HCT116 (cell line): ENCODE measurements around the gene P2RX6. TPM values are rescaled to one million over a fixed set of nuclear protein-coding genes. Genes with fewer than 3 reads are reported as not detected.

ENCODE experiments used
- ATAC-seq: fragments of 200-7000 bp; cut with Tn5 transposase; 2 replicates; pipeline ENCODE4 v1.9.1; 2020; ENCODE audit warnings: mild to moderate bottlenecking, moderate library complexity
- BruUV-seq: library from RNA; stranded (reverse); fragments of 400-500 nt; replicated peaks from 2 replicates; lab custom pipeline; 2021; lab: Mats Ljungman, UMichigan
- CTCF ChIA-PET: fragments of 300-600 bp; sonication (Branson Sonifier 250); formaldehyde crosslinking; loops from one replicate; lab custom pipeline; 2021; ENCODE audit warnings: antibody characterized with exemption; lab: Charles Lee
- POLR2A ChIA-PET: fragments of 300-600, 350-600 bp; sonication (Branson Sonifier 250); formaldehyde crosslinking; loops from one replicate; lab custom pipeline; 2021; ENCODE audit warnings: antibody characterized with exemption; lab: Charles Lee
- RAD21 ChIA-PET, 2 experiments: fragments of 300-600 bp; sonication (Branson Sonifier 250); formaldehyde crosslinking; loops; one replicate each; lab custom pipeline; 2023; ENCODE audit warnings: low total read pairs in 2 of 2; ENCODE audit not compliant: uncharacterized antibody in 2 of 2, unreplicated experiment in 2 of 2, low non-redundant PET in 1 of 2; lab: Charles Lee
- DNase-seq: peaks from one replicate; pipeline ENCODE4 v3.0.0-alpha.2; 2010; ENCODE audit warnings: low read depth, low spot score
- H2AFZ ChIP-seq: fragments of 200-600 bp; shearing (Covaris generic), sonication (generic); 2 replicates; pipeline ENCODE4 v1.6.1; 2017; ENCODE audit warnings: low read depth, mixed run types, mixed read lengths, antibody characterized with exemption, low read length; ENCODE audit not compliant: poor library complexity, severe bottlenecking
- H3K27ac ChIP-seq: 2 replicates; pipeline ENCODE4 v1.5.1; 2012; ENCODE audit warnings: low read depth, low read length
- H3K27me3 ChIP-seq: fragments of 200-600 bp; sonication (generic); 2 replicates; pipeline ENCODE4 v1.6.1; 2016; ENCODE audit warnings: mixed run types, low read length, mixed read lengths; ENCODE audit not compliant: insufficient read depth
- H3K36me3 ChIP-seq, 2 experiments: fragments of 200-500 bp in 1 of 2; fragments of 200-600 bp in 1 of 2; sonication (Bioruptor generic) in 1 of 2; sonication (generic) in 1 of 2; 2 replicates each; pipeline versions ENCODE4 v1.5.1 to v1.6.1; 2014 to 2016; ENCODE audit warnings: low read length in 2 of 2, inconsistent platforms in 1 of 2, mixed read lengths in 1 of 2, mixed run types in 1 of 2; ENCODE audit not compliant: insufficient read depth in 2 of 2, control insufficient read depth in 1 of 2
- H3K4me1 ChIP-seq, 2 experiments: fragments of 200-600 bp in 1 of 2; sonication (generic) in 1 of 2; 2 replicates each; pipeline versions ENCODE4 v1.5.1 to v1.6.1; 2012 to 2017; ENCODE audit warnings: low read length in 2 of 2, inconsistent platforms in 1 of 2, mild to moderate bottlenecking in 1 of 2, mixed read lengths in 1 of 2, mixed run types in 1 of 2, moderate library complexity in 1 of 2; ENCODE audit not compliant: insufficient read depth in 2 of 2, control insufficient read depth in 1 of 2
- H3K4me2 ChIP-seq: fragments of 200-600 bp; sonication (generic); 2 replicates; pipeline ENCODE4 v1.6.1; 2017; ENCODE audit warnings: mixed run types, low read length, mixed read lengths
- H3K4me3 ChIP-seq, 2 experiments: fragments of 200-600 bp in 1 of 2; sonication (generic) in 1 of 2; replicated peaks in 1 of 2; 2 replicates each; pipeline ENCODE4 v1.5.1; 2011 to 2016; ENCODE audit warnings: low read length in 2 of 2, control low read depth in 1 of 2, low read depth in 1 of 2, mild to moderate bottlenecking in 1 of 2, mixed read lengths in 1 of 2, mixed run types in 1 of 2
- H3K79me2 ChIP-seq: fragments of 200-600 bp; sonication (generic); 2 replicates; pipeline ENCODE4 v1.6.1; 2017; ENCODE audit warnings: mild to moderate bottlenecking, mixed run types, low read length, moderate library complexity, mixed read lengths; ENCODE audit not compliant: insufficient read depth
- H3K9ac ChIP-seq: fragments of 200-600 bp; sonication (generic); 2 replicates; pipeline ENCODE4 v1.6.1; 2016; ENCODE audit warnings: low read length, mixed read lengths
- H3K9me2 ChIP-seq: fragments of 200-600 bp; sonication (generic), shearing (Covaris generic); 2 replicates; pipeline ENCODE4 v1.6.1; 2017; ENCODE audit warnings: mixed run types, mild to moderate bottlenecking, moderate library complexity; ENCODE audit not compliant: insufficient read depth
- H3K9me3 ChIP-seq, 2 experiments: fragments of 200-500 bp in 1 of 2; fragments of 200-600 bp in 1 of 2; sonication (Bioruptor generic) in 1 of 2; sonication (generic) in 1 of 2; 2 replicates each; pipeline ENCODE4 v1.6.1; 2014 to 2017; ENCODE audit warnings: low read length in 2 of 2, mixed read lengths in 2 of 2, inconsistent platforms in 1 of 2, low read depth in 1 of 2, mild to moderate bottlenecking in 1 of 2, mixed run types in 1 of 2, moderate library complexity in 1 of 2; ENCODE audit not compliant: control insufficient read depth in 1 of 2, insufficient read depth in 1 of 2
- H4K20me1 ChIP-seq: fragments of 200-600 bp; sonication (generic), shearing (Covaris generic); 2 replicates; pipeline ENCODE4 v1.6.1; 2017; ENCODE audit warnings: mixed run types, mild to moderate bottlenecking, moderate library complexity; ENCODE audit not compliant: insufficient read depth
- CBX3 ChIP-seq: IDR thresholded peaks from 2 replicates; pipeline ENCODE4 v1.6.1; 2012; ENCODE audit warnings: low read depth
- CEBPB ChIP-seq: IDR thresholded peaks from 2 replicates; pipeline ENCODE4 v1.6.1; 2012; ENCODE audit warnings: low read depth
- EGR1 ChIP-seq: IDR thresholded peaks from 2 replicates; pipeline ENCODE4 v1.6.1; 2012; ENCODE audit warnings: low read depth
- ELF1 ChIP-seq: IDR thresholded peaks from 2 replicates; pipeline ENCODE4 v1.6.1; 2012; ENCODE audit warnings: low read depth, borderline replicate concordance
- EZH2 ChIP-seq: fragments of 200-600 bp; sonication (generic); IDR thresholded peaks from 2 replicates; pipeline ENCODE4 v1.6.1; 2017; ENCODE audit warnings: antibody characterized with exemption, mixed run types
- EZH2phosphoT487 ChIP-seq: fragments of 200-600 bp; IDR thresholded peaks from 2 replicates; pipeline ENCODE4 v1.6.1; 2018; ENCODE audit warnings: antibody characterized with exemption, borderline replicate concordance
- FOSL1 ChIP-seq: IDR thresholded peaks from 2 replicates; pipeline ENCODE4 v1.6.1; 2012; ENCODE audit warnings: low read depth
- POLR2A ChIP-seq: IDR thresholded peaks from 2 replicates; pipeline ENCODE4 v1.7.0; 2011; ENCODE audit warnings: borderline replicate concordance; ENCODE audit not compliant: insufficient read depth, insufficient read length; ENCODE audit errors: extremely low read depth
- POLR2AphosphoS5 ChIP-seq: IDR thresholded peaks from 2 replicates; pipeline ENCODE4 v1.6.1; 2011; ENCODE audit warnings: mild to moderate bottlenecking, low read depth, low read length, moderate library complexity
- SIN3A ChIP-seq: IDR thresholded peaks from 2 replicates; pipeline ENCODE4 v1.6.1; 2012; ENCODE audit warnings: low read depth
- SP1 ChIP-seq: IDR thresholded peaks from 2 replicates; pipeline ENCODE4 v1.6.1; 2012; ENCODE audit warnings: low read depth
- TCF7L2 ChIP-seq: IDR thresholded peaks from 2 replicates; pipeline ENCODE4 v1.7.0; 2011; ENCODE audit warnings: borderline replicate concordance, inconsistent platforms; ENCODE audit not compliant: insufficient read depth, insufficient read length; ENCODE audit errors: extremely low read depth
- ZFX ChIP-seq: fragments of 450-650 bp; IDR thresholded peaks from 2 replicates; pipeline ENCODE4 v1.6.1; 2017
- ZNF274 ChIP-seq: fragments of 200-500 bp; sonication (Bioruptor generic); IDR thresholded peaks from 2 replicates; pipeline ENCODE4 v1.6.1; 2014; ENCODE audit warnings: mild to moderate bottlenecking, low read depth, low read length, inconsistent platforms
- intact Hi-C: fragments of 100-400 bp; cut with micrococcal nuclease; formaldehyde crosslinking; loops from 2 replicates; pipeline ENCODE4 v1.10.0; 2022
- total RNA-seq: library from RNA; stranded (reverse); gene quantifications from one replicate; pipeline ENCODE4 v1.2.1, GENCODE V29; 2021; ENCODE audit not compliant: unreplicated experiment
- TF ChIP-seq, protein P1 (sequence below): IDR thresholded peaks from 2 replicates; pipeline ENCODE4 v1.6.1; 2012
- TF ChIP-seq, protein P2 (sequence below): IDR thresholded peaks from 2 replicates; pipeline ENCODE4 v1.6.1; 2012; ENCODE audit warnings: low read depth
- TF ChIP-seq, protein P3 (sequence below): IDR thresholded peaks from 2 replicates; pipeline ENCODE4 v1.6.1; 2011; ENCODE audit warnings: mild to moderate bottlenecking, low read length, moderate library complexity; ENCODE audit not compliant: insufficient replicate concordance; ENCODE audit errors: extremely low read depth
- TF ChIP-seq, protein P4 (sequence below), 3 experiments: fragments of 200-600 bp in 1 of 3; sonication (generic) in 1 of 3; IDR thresholded peaks in 2 of 3; conservative IDR thresholded peaks in 1 of 3; 2 replicates each; pipeline ENCODE4 v1.5.1; 2012 to 2017; ENCODE audit warnings: low read depth in 2 of 3, low read length in 2 of 3, antibody characterized with exemption in 1 of 3, borderline replicate concordance in 1 of 3, control low read depth in 1 of 3, mild to moderate bottlenecking in 1 of 3, mixed read lengths in 1 of 3, mixed run types in 1 of 3, moderate library complexity in 1 of 3; ENCODE audit not compliant: insufficient read depth in 1 of 3

Gene P2RX6
- total RNA-seq, 1 experiment from 2014 or later = 0.20 TPM

DNA sequence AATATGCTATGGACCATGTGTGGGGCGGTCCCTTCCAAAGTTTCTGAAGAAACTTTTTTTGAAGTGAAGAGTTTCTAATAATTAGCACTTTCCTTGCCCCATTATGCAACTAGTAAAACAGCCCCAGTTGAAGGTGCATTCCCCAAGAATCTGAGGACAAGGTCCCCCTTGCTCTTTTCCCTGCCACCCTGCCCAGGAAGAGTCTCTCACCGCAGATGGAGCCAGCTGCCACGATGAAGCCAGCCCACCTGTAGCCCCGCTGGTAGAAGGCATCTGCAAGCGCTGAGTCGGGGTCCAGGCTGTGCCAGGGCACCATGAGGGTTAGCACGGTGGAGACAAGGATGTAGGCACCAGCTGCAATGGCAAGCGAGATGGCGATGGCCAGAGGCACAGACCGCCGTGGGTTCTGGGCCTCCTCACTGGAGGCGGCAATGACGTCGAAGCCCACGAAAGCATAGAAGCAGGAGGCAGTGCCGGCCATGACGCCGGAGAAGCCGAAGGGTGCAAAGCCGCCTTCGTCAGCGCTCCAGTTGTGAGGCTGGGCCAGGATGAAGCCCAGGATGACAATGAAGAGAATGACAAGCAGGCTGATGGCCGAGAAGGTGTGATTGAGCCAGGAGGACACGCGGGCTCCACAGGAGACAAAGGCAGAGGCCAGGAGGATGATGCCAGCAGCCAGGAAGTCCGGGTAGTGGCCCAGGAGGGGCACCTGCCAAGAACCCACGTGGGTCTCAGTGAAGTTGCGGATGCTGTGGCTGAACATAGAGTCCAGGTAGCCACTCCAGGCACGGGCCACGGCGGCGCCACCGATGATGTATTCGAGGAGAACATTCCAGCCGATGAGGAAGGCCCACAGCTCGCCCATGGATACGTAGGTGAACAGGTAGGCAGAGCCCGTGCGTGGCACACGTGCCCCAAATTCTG lies 15.9 kb downstream of the P2RX6 start:
- Histone ChIP-seq H3K79me2 (no peaks in the 10 kb centered on the region), H3K27ac (no peak overlapping the region), H3K4me1 (no peaks in the 10 kb centered on the region), H3K27me3 (no peaks in the 10 kb centered on the region), H3K9me3 (no peaks in the 10 kb centered on the region), H2AFZ (no peak overlapping the region), H3K4me3 (no peak overlapping the region), H3K36me3 (no peaks in the 10 kb centered on the region), H3K9me2 (no peaks in the 10 kb centered on the region), H3K4me2 (no peak overlapping the region), H4K20me1 (no peaks in the 10 kb centered on the region), H3K9ac (no peak overlapping the region)
- DNase-seq (no peak), ATAC-seq (no peak)
- BruUV-seq = no TSS peak
- intact Hi-C loops = no loop called here
- POLR2A ChIA-PET = no interaction called here
- no peak for TF ChIP-seq POLR2A
- TF ChIP-seq EGR1 = no peak
- TF ChIP-seq, protein P1, sequence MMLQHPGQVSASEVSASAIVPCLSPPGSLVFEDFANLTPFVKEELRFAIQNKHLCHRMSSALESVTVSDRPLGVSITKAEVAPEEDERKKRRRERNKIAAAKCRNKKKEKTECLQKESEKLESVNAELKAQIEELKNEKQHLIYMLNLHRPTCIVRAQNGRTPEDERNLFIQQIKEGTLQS = no peak
- no peak for TF ChIP-seq EZH2
- TF ChIP-seq, protein P2, sequence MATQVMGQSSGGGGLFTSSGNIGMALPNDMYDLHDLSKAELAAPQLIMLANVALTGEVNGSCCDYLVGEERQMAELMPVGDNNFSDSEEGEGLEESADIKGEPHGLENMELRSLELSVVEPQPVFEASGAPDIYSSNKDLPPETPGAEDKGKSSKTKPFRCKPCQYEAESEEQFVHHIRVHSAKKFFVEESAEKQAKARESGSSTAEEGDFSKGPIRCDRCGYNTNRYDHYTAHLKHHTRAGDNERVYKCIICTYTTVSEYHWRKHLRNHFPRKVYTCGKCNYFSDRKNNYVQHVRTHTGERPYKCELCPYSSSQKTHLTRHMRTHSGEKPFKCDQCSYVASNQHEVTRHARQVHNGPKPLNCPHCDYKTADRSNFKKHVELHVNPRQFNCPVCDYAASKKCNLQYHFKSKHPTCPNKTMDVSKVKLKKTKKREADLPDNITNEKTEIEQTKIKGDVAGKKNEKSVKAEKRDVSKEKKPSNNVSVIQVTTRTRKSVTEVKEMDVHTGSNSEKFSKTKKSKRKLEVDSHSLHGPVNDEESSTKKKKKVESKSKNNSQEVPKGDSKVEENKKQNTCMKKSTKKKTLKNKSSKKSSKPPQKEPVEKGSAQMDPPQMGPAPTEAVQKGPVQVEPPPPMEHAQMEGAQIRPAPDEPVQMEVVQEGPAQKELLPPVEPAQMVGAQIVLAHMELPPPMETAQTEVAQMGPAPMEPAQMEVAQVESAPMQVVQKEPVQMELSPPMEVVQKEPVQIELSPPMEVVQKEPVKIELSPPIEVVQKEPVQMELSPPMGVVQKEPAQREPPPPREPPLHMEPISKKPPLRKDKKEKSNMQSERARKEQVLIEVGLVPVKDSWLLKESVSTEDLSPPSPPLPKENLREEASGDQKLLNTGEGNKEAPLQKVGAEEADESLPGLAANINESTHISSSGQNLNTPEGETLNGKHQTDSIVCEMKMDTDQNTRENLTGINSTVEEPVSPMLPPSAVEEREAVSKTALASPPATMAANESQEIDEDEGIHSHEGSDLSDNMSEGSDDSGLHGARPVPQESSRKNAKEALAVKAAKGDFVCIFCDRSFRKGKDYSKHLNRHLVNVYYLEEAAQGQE = no peak
- TF ChIP-seq, protein P3, sequence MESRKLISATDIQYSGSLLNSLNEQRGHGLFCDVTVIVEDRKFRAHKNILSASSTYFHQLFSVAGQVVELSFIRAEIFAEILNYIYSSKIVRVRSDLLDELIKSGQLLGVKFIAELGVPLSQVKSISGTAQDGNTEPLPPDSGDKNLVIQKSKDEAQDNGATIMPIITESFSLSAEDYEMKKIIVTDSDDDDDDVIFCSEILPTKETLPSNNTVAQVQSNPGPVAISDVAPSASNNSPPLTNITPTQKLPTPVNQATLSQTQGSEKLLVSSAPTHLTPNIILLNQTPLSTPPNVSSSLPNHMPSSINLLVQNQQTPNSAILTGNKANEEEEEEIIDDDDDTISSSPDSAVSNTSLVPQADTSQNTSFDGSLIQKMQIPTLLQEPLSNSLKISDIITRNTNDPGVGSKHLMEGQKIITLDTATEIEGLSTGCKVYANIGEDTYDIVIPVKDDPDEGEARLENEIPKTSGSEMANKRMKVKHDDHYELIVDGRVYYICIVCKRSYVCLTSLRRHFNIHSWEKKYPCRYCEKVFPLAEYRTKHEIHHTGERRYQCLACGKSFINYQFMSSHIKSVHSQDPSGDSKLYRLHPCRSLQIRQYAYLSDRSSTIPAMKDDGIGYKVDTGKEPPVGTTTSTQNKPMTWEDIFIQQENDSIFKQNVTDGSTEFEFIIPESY = no peak
- TF ChIP-seq SIN3A = no peak
- no peak for TF ChIP-seq TCF7L2
- no peak for TF ChIP-seq FOSL1
- no peak for TF ChIP-seq POLR2AphosphoS5
- no peak for TF ChIP-seq ZNF274
- TF ChIP-seq EZH2phosphoT487 = no peak
- TF ChIP-seq SP1 = no peak
- TF ChIP-seq ZFX = no peak
- no peak for TF ChIP-seq CEBPB
- TF ChIP-seq CBX3 = no peak
- TF ChIP-seq ELF1 = no peak
- TF ChIP-seq, protein P4, sequence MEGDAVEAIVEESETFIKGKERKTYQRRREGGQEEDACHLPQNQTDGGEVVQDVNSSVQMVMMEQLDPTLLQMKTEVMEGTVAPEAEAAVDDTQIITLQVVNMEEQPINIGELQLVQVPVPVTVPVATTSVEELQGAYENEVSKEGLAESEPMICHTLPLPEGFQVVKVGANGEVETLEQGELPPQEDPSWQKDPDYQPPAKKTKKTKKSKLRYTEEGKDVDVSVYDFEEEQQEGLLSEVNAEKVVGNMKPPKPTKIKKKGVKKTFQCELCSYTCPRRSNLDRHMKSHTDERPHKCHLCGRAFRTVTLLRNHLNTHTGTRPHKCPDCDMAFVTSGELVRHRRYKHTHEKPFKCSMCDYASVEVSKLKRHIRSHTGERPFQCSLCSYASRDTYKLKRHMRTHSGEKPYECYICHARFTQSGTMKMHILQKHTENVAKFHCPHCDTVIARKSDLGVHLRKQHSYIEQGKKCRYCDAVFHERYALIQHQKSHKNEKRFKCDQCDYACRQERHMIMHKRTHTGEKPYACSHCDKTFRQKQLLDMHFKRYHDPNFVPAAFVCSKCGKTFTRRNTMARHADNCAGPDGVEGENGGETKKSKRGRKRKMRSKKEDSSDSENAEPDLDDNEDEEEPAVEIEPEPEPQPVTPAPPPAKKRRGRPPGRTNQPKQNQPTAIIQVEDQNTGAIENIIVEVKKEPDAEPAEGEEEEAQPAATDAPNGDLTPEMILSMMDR (IDR thresholded peaks at IDR 0.05 in 2 of 3, conservative IDR thresholded peaks at IDR 0.05 in 1 of 3; ENCODE audit: borderline replicate concordance in 1 of 3, insufficient read depth in 1 of 3, low read depth in 2 of 3, low read length in 2 of 3) = no peak
- CTCF ChIA-PET = no interaction called here
- RAD21 ChIA-PET = no interaction called here
